GM12878 (cell line): ENCODE data around the gene TOR1AIP1. TPM values are rescaled to one million over a fixed set of nuclear protein-coding genes. Genes with fewer than 3 reads are reported as not detected.

Experiments used
- ATAC-seq: fragments of 200-7000 bp; cut with Tn5 transposase; 3 replicates; pipeline ENCODE4 v1.9.1; 2020; ENCODE audit warnings: mild to moderate bottlenecking, moderate library complexity
- BruUV-seq: library from RNA; stranded (reverse); fragments of 400-500 nt; replicated peaks from 2 replicates; lab custom pipeline; 2021; lab: Mats Ljungman, UMichigan
- CTCF ChIA-PET: fragments of 300-600 bp; sonication (Branson Sonifier 250); formaldehyde crosslinking; extraction: SDS; loops from one replicate; lab custom pipeline; 2021; ENCODE audit warnings: inconsistent platforms; lab: Yijun Ruan, JAX
- POLR2A ChIA-PET: fragments of 350-600 bp; formaldehyde crosslinking; extraction: SDS; loops from one replicate; lab custom pipeline; 2021; ENCODE audit warnings: inconsistent platforms; lab: Charles Lee
- RAD21 ChIA-PET: fragments of 300-600 bp; sonication (Branson Sonifier 250); formaldehyde crosslinking; loops from one replicate; lab custom pipeline; 2023; ENCODE audit warnings: antibody characterized with exemption; ENCODE audit not compliant: unreplicated experiment; lab: Charles Lee
- SMC1A ChIA-PET: fragments of 300-600 bp; sonication (Branson Sonifier 250); formaldehyde crosslinking; loops from one replicate; lab custom pipeline; 2023; ENCODE audit not compliant: unreplicated experiment, uncharacterized antibody; lab: Charles Lee
- DNase-seq: peaks from one replicate; pipeline ENCODE4 v3.0.0-alpha.2; 2011; ENCODE audit warnings: low read depth, low spot score
- FAIRE-seq: peaks from 3 replicates; lab custom pipeline; 2011; peaks lifted over from hg19 to GRCh38; lab: Jason Lieb, UNC
- H2AFZ ChIP-seq: 2 replicates; pipeline ENCODE4 v1.6.0; 2011; ENCODE audit warnings: low read depth, low read length, control low read depth; ENCODE audit not compliant: control insufficient read depth
- H3K27ac ChIP-seq: 2 replicates; pipeline ENCODE4 v1.5.1; 2011; ENCODE audit warnings: control low read depth; ENCODE audit not compliant: control insufficient read depth, insufficient read depth
- H3K27me3 ChIP-seq, 2 experiments: replicated peaks in 1 of 2; 2 replicates each; pipeline versions ENCODE4 v1.6.0 to v1.6.1; 2011; ENCODE audit warnings: low read length in 1 of 2; ENCODE audit not compliant: control insufficient read depth in 2 of 2, insufficient read depth in 2 of 2
- H3K36me3 ChIP-seq, 2 experiments: 2 replicates each; pipeline ENCODE4 v1.5.1; 2011; ENCODE audit warnings: low read length in 1 of 2; ENCODE audit not compliant: control insufficient read depth in 2 of 2, insufficient read depth in 2 of 2
- H3K4me1 ChIP-seq: 2 replicates; pipeline ENCODE4 v1.6.1; 2011; ENCODE audit warnings: mild to moderate bottlenecking, low read length, moderate library complexity, mixed read lengths; ENCODE audit not compliant: control insufficient read depth, insufficient read depth
- H3K4me2 ChIP-seq: 2 replicates; pipeline ENCODE4 v1.6.0; 2011; ENCODE audit warnings: control low read depth; ENCODE audit not compliant: control insufficient read depth, insufficient read depth
- H3K4me3 ChIP-seq: fragments of 200-600 bp; sonication (generic); 2 replicates; pipeline ENCODE4 v1.5.1; 2016
- H3K79me2 ChIP-seq: 2 replicates; pipeline ENCODE4 v1.6.0; 2011; ENCODE audit warnings: low read length; ENCODE audit not compliant: control insufficient read depth, insufficient read depth
- H3K9ac ChIP-seq: 2 replicates; pipeline ENCODE4 v1.8.0; 2011; ENCODE audit warnings: low read length, control low read depth, mixed read lengths; ENCODE audit not compliant: control insufficient read depth, insufficient read depth
- H3K9me3 ChIP-seq: replicated peaks from 3 replicates; pipeline ENCODE4 v1.5.1; 2011; ENCODE audit warnings: mild to moderate bottlenecking, low read length; ENCODE audit not compliant: control insufficient read depth, insufficient read depth
- H4K20me1 ChIP-seq: 2 replicates; pipeline ENCODE4 v1.6.0; 2011; ENCODE audit not compliant: control insufficient read depth, insufficient read depth
- ATF7 ChIP-seq: fragments of 450-650 bp; IDR thresholded peaks from 2 replicates; pipeline ENCODE4 v1.6.1; 2016; ENCODE audit warnings: low read depth, mild to moderate bottlenecking
- CTCF ChIP-seq, 3 experiments: IDR thresholded peaks in 2 of 3; conservative IDR thresholded peaks in 1 of 3; 2 replicates each; pipeline ENCODE4 v1.5.1; 2011; ENCODE audit warnings: low read depth in 3 of 3, low read length in 3 of 3, mild to moderate bottlenecking in 3 of 3, control low read depth in 2 of 3, moderate library complexity in 2 of 3, inconsistent platforms in 1 of 3, mixed read lengths in 1 of 3; ENCODE audit not compliant: control insufficient read depth in 2 of 3, insufficient read depth in 1 of 3; ENCODE audit errors: extremely low read depth in 1 of 3
- ELK1 ChIP-seq: IDR thresholded peaks from 2 replicates; pipeline ENCODE4 v1.6.1; 2012; ENCODE audit warnings: low read depth, low read length, improper control_type of control experiment
- KAT2A ChIP-seq: conservative IDR thresholded peaks from 2 replicates; pipeline ENCODE4 v1.6.1; 2011; ENCODE audit warnings: low read depth, low read length; ENCODE audit not compliant: control insufficient read depth
- KLF5 ChIP-seq: fragments of 450-650 bp; IDR thresholded peaks from 2 replicates; pipeline ENCODE4 v1.6.1; 2014; ENCODE audit warnings: mild to moderate bottlenecking; ENCODE audit not compliant: partially characterized antibody
- NKRF ChIP-seq: fragments of 450-650 bp; conservative IDR thresholded peaks from 2 replicates; pipeline ENCODE4 v1.6.1; 2017; ENCODE audit warnings: mild to moderate bottlenecking, moderate library complexity
- NR2C1 ChIP-seq: fragments of 450-650 bp; IDR thresholded peaks from 2 replicates; pipeline ENCODE4 v1.6.1; 2017; ENCODE audit warnings: antibody characterized with exemption, mild to moderate bottlenecking, moderate library complexity
- POLR2A ChIP-seq: IDR thresholded peaks from 2 replicates; pipeline ENCODE4 v1.6.1; 2011; ENCODE audit warnings: low read depth, mild to moderate bottlenecking, low read length
- POLR2AphosphoS5 ChIP-seq: IDR thresholded peaks from 2 replicates; pipeline ENCODE4 v1.6.1; 2011; ENCODE audit warnings: mild to moderate bottlenecking, low read length, inconsistent platforms
- POU2F2 ChIP-seq: IDR thresholded peaks from 3 replicates; pipeline ENCODE4 v1.6.1; 2011; ENCODE audit warnings: low read depth, mild to moderate bottlenecking, low read length, borderline replicate concordance
- SREBF2 ChIP-seq: IDR thresholded peaks from 2 replicates; pipeline ENCODE4 v1.6.1; 2012; ENCODE audit warnings: mild to moderate bottlenecking, low read length
- TCF7 ChIP-seq: IDR thresholded peaks from 2 replicates; pipeline ENCODE4 v1.6.1; 2014; ENCODE audit warnings: antibody characterized with exemption, borderline replicate concordance
- ZNF384 ChIP-seq: IDR thresholded peaks from 2 replicates; pipeline ENCODE4 v1.6.1; 2012; ENCODE audit warnings: low read depth, mild to moderate bottlenecking, low read length, improper control_type of control experiment, borderline replicate concordance
- whole genome bisulfite sequencing: methylation state at CpG from one replicate; pipeline ENCODE4 v1.1.6; 2016; ENCODE audit warnings: low lambda C conversion rate; ENCODE audit not compliant: insufficient replicate concordance, insufficient coverage; ENCODE audit errors: missing lambda C conversion rate; 5-methylcytosine and 5-hydroxymethylcytosine counted together
- in situ Hi-C: fragments of 300-500 bp; cut with MboI; formaldehyde crosslinking; loops from 9 replicates; pipeline ENCODE4 v1.14.3; 2018; ENCODE audit warnings: mixed read lengths
- intact Hi-C: fragments of 100-400 bp; cut with micrococcal nuclease; formaldehyde crosslinking; loops from one replicate; pipeline ENCODE4 v1.14.2; 2022; ENCODE audit not compliant: unreplicated experiment
- polyA plus RNA-seq, 11 experiments: library from polyadenylated mRNA; depleted of rRNA in 4 of 11; unstranded in 6 of 11; stranded (reverse) in 5 of 11; fragments of >200 nt; fragmentation: Nextera tagmentation in 4 of 11; fragmentation: Illumina TruSeq in 1 of 11; extraction: Ambion mirVana in 4 of 11; extraction: Trizol in 1 of 11; gene quantifications; 1 replicate in 1 of 11; 2 replicates in 10 of 11; pipeline versions ENCODE4 v1.2.1 to v1.2.3, GENCODE V29; 2011 to 2016; ENCODE audit warnings: inconsistent platforms in 2 of 11, missing spikeins in 2 of 11, low read depth in 1 of 11
- total RNA-seq, 4 experiments: library from RNA; depleted of rRNA in 3 of 4; stranded (reverse); fragments of >200 nt in 3 of 4; fragmentation: Illumina TruSeq in 1 of 4; extraction: Trizol in 1 of 4; gene quantifications; 2 replicates each; pipeline versions ENCODE4 v1.2.1 to v1.2.3, GENCODE V29; 2013 to 2021
- TF ChIP-seq, protein P1 (sequence below): fragments of 450-650 bp; IDR thresholded peaks from 2 replicates; pipeline ENCODE4 v1.6.1; 2016; ENCODE audit warnings: mild to moderate bottlenecking
- TF ChIP-seq, protein P2 (sequence below): IDR thresholded peaks from 2 replicates; pipeline ENCODE4 v1.6.1; 2011; ENCODE audit warnings: borderline replicate concordance, low read depth, mild to moderate bottlenecking, moderate library complexity, mixed read lengths, low read length; ENCODE audit not compliant: insufficient read depth; ENCODE audit errors: extremely low read length

Gene TOR1AIP1
- total and polyA plus RNA-seq, 10 of the 15 experiments (the other 5 are each of a cell fraction or from before 2014, with no cell fraction given) = 14.8 to 36.0 (median 25.8) TPM

DNA sequence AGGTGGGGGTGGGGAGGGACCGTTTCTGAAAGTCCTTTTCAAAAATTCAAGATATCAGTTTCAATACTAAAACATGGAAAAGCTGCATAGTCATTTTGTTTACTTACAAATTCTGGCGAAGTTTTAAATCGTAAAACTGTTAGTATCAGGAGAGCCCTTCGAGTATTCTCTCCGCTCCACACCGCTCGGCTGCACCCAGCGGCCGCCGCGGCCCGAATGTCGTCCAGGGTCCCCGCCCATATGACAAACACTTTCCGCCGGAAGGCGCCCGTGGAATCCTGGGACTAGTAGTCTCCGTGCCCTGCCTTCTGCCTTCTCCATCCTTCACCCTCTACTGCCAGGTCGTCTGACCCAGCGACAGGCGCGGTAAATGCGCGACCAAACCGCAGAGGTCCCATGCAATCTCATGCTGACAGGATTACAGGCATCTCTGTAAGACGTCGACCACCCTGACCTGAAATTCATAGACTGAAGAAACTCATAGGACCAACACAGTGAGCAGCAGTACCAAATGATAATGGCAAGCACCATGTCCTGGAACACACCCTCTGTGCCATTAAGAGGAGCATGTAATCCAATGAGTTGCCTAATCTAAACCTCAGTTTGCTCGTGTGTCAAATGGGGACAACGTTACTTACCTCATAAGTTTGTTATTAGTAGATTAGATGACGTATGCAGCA, 4.4 kb upstream of the TOR1AIP1 start, which contains the start of gene TOR1AIP2:
Gene TOR1AIP2, minus strand, starts transcription at position 218 of the 680 bp plus-strand sequence. CDS start 25,138 bp downstream, outside the sequence.
- BruUV-seq = no TSS peak
- CTCF ChIA-PET = interaction anchor here (0.8 kb wide), 1 partner anchor 10 kb away, joined by 3 read pairs; no protein-coding TSS in a partner anchor
- SMC1A ChIA-PET = interaction anchor here (1.2 to 1.7 kb wide), 3 partner anchors 10 to 302 kb away, joined by 3 to 4 read pairs (median 3); no protein-coding TSS in a partner anchor
- Histone ChIP-seq H3K36me3 (no peaks in the 10 kb centered on the region; a peak in 1 of 4 replicates), H3K4me3 (peak within 1 kb of the TSS; percentile 72), H3K9ac (peak within 1 kb of the TSS; percentile 66), H3K4me1 (peaks cover 12% of the 10 kb centered on the region; the same call in 1 of the 2 replicates), H3K9me3 (no peaks in the 10 kb centered on the region), H4K20me1 (no peaks in the 10 kb centered on the region), H3K27ac (peak within 1 kb of the TSS; percentile 59), H3K79me2 (peaks cover 51% of the 10 kb centered on the region), H3K4me2 (peak within 1 kb of the TSS; percentile 70), H3K27me3 (no peaks in the 10 kb centered on the region), H2AFZ (peak within 1 kb of the TSS; percentile 83)
- intact Hi-C loops (no loop called here), in situ Hi-C loops (no loop called here)
- WGBS = 2% methylated on average over 31 of the region's 31 CpGs
- ATAC-seq (peak; percentile 81), FAIRE-seq (peak; percentile 80), DNase-seq (no peak)
- POLR2A ChIA-PET = interaction anchor here (0.6 to 1.0 kb wide), 5 partner anchors 9 to 1052 kb away, joined by 3 to 4 read pairs (median 3); partner anchors contain the start of gene QSOX1
- RAD21 ChIA-PET = interaction anchor here (1.2 kb wide), 1 partner anchor 302 kb away, joined by 3 read pairs; no protein-coding TSS in a partner anchor
- TF ChIP-seq SREBF2 (no peak), NR2C1 (no peak), POLR2AphosphoS5 (peak; percentile 98), POLR2A (peak; percentile 92), TCF7 (no peak), ATF7 (no peak), POU2F2 (peak; percentile 70; the same call in 1 of the 3 replicates), CTCF (IDR thresholded peaks at IDR 0.05 in 2 of 3, conservative IDR thresholded peaks at IDR 0.05 in 1 of 3; ENCODE audit: control insufficient read depth in 2 of 3, extremely low read depth in 1 of 3, insufficient read depth in 1 of 3, low read depth in 3 of 3, low read length in 3 of 3) (no peak), ELK1 (peak; percentile 58; the same call in 1 of the 2 replicates), ZNF384 (no peak), KLF5 (no peak), NKRF (0 out of 2 replicates have a peak, but pooled peaks have one; percentile 57), KAT2A (no peak)
- TF ChIP-seq, protein P1, sequence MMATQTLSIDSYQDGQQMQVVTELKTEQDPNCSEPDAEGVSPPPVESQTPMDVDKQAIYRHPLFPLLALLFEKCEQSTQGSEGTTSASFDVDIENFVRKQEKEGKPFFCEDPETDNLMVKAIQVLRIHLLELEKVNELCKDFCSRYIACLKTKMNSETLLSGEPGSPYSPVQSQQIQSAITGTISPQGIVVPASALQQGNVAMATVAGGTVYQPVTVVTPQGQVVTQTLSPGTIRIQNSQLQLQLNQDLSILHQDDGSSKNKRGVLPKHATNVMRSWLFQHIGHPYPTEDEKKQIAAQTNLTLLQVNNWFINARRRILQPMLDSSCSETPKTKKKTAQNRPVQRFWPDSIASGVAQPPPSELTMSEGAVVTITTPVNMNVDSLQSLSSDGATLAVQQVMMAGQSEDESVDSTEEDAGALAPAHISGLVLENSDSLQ = peak; percentile 34; the same call in 1 of the 2 replicates
- TF ChIP-seq, protein P2, sequence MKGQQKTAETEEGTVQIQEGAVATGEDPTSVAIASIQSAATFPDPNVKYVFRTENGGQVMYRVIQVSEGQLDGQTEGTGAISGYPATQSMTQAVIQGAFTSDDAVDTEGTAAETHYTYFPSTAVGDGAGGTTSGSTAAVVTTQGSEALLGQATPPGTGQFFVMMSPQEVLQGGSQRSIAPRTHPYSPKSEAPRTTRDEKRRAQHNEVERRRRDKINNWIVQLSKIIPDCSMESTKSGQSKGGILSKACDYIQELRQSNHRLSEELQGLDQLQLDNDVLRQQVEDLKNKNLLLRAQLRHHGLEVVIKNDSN = no peak
